C1 segment of cervical spinal cord (tissue), 14 donors: ENCODE measurements around the gene CCDC78.

ENCODE experiments used
- DNase-seq, 14 donors: peaks; one replicate each; lab custom pipeline; 2025; lab: John Stamatoyannopoulos, UW

Gene CCDC78

DNA sequence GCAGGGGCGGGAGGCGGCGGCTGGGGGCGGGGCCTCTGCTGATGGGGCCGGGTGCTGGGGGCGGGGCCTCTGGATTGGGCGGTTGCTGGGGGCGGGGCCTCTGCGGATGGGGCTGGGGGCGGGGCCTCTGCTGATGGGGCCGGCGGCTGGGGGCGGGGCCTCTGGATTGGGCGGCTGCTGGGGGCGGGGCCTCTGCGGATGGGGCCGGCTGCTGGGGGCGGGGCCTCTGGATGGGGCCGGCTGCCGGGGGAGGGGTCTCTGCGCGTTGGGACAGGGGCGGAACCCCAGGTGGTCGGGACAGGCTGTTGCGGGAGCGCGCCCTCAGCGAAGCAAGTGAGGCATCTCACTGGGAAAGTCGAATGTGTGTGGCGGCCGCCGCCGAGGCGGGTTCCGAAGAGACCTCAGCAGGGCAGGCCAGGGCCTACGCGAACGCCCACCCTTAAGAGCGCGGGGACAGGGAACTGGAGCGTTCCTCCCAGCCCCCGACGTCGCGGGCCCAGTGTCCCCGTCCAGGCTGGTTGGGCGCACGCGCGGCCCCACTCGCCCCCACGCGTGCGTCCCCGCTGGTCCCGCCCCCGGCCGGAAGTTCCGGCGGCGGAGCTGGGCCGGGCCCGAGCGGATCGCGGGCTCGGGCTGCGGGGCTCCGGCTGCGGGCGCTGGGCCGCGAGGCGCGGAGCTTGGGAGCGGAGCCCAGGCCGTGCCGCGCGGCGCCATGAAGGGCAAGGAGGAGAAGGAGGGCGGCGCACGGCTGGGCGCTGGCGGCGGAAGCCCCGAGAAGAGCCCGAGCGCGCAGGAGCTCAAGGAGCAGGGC lies 46.2 kb downstream of the CCDC78 start, which contains the start of gene STUB1:
Gene STUB1, plus strand, starts transcription at position 597 of the 811 bp plus-strand sequence. Its CDS starts 116 bp downstream, at position 713.
- peak in 13 of 14 donors; percentile 47 to 91 (median 83) for DNase-seq

DNA sequence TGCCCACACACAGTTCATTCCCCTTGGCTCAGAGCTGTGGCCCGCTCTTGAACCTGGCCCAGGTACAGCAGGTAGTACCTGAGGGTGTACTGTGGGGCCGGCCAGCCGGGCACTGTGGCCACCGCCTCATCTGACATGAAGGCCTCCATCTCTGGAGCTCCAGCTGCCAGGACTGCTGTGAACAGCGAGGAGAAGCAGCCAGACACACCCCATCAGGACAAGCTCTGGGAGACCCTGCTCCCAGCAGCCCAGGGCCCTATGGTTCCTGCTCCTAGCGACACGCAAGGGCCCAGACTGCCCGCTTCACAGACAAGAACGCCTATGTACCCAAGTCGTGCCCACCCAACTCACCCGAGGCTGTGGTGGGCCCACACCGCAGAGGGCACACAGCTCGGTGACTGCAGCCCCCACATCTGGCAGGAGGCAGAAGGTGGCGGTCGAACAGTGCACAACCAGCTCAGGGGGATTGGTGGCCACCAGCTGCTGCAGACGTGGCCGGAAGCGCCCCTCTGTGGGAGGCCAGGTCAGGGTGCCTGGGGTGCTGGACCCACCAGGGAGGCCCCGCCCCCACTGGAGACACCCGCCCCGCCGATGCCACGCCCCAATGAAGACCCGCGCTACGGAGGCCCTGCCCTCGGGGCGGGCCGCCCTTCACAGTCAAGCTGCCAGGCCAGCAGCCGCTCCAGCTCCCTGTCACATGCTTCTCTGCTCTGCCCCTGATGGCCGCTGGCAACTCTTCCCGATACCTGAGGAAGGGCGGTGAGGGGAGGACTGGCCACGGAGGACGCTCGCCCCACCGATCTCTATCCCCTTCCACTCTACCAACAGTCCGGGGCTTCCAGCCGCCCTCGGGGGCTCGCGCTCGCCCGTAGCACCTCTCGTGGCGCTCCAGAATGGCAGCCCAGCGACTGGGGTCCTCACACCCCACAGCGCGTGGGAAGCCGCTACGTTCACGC lies 47.1 kb downstream of the CCDC78 start:
- peak in 7 of 14 donors; percentile 41 to 82 (median 71) for DNase-seq

DNA sequence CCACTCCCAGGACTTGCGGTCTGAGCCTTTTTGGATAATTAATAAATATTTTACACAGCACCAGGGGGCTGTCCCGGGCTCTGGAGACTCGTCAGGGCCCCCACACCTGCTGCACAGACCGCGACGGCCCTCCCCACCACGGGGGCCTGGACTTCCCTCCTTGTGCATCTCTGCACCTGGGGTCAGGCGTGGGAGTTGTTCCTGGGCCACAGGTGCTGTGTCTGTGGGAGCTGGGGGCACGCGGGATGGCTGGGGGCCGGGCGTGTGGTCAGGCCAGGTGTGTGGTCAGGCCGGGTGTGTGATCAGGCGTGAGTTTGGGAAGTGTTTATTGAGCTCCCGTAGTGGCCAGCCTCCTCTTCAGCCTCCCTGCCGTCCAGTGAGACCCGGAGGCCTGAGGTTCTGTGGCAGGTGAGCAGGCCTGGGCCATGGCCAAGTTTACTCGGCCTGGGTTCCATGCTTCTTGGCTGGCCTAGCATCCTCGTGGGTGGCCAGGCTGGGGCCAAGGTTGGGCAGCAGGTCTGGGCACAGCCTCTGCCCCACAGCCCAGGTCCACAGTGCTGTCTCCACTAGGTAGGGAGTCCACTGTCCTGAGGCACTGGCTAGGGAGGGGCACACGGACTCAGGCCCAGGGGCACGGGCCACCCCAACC lies 47.9 kb downstream of the CCDC78 start:
- DNase-seq, result peak in 1 of 14 donors; percentile 66

- DNase-seq, result no peak
These were observed 48.7 kb downstream of the CCDC78 start for GRCh38 chr16:677316-678190.

DNA sequence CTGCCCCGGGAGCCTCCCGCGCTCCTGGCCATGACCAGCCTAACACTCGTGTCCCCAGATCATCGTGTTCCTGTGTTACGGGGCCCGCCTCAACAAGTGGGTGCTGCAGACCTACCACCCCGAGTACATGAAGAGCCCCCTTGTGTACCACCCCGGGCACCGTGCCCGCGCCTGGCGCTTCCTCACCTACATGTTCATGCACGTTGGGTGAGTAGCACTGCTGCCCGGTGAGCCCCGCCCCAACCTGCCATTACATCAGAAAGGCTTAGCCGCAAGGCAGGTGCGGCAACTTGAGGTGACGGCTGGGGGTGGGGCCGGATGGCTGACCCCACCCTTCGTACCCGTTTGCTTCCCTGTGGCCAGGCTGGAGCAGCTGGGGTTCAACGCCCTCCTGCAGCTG lies 49.3 kb downstream of the CCDC78 start:
- DNase-seq, result no peak

- DNase-seq, result no peak
These were observed 49.7 kb downstream of the CCDC78 start for GRCh38 chr16:676565-676902.

DNA sequence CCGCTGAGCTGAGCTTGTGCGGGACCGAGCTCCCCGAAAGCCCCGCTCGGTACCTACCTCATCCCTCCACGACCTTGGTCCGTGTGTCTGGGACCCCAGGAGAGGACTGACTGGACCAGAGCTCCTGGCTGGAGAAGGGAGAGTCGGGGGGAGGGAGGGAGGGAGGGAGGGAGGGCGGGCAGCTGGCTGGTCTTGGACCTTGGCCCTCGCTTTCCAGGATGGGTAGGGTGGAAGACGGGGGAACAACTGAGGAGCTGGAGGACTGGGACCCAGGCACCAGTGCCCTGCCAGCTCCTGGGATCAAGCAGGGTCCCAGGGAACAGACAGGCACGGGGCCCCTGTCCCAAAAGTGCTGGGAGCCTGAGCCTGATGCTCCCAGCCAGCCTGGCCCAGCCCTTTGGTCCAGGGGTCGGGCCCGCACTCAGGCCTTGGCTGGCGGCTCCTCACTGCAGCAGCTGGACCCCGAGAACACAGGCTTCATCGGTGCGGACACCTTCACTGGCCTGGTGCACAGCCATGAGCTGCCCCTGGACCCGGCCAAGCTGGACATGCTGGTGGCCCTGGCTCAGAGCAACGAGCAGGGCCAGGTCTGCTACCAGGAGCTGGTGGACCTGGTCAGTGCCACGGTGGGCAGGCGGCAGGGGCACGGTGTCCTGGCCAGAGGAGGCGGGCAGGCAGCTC lies 50.2 kb downstream of the CCDC78 start:
- DNase-seq, result peak in 1 of 14 donors; percentile 33

DNA sequence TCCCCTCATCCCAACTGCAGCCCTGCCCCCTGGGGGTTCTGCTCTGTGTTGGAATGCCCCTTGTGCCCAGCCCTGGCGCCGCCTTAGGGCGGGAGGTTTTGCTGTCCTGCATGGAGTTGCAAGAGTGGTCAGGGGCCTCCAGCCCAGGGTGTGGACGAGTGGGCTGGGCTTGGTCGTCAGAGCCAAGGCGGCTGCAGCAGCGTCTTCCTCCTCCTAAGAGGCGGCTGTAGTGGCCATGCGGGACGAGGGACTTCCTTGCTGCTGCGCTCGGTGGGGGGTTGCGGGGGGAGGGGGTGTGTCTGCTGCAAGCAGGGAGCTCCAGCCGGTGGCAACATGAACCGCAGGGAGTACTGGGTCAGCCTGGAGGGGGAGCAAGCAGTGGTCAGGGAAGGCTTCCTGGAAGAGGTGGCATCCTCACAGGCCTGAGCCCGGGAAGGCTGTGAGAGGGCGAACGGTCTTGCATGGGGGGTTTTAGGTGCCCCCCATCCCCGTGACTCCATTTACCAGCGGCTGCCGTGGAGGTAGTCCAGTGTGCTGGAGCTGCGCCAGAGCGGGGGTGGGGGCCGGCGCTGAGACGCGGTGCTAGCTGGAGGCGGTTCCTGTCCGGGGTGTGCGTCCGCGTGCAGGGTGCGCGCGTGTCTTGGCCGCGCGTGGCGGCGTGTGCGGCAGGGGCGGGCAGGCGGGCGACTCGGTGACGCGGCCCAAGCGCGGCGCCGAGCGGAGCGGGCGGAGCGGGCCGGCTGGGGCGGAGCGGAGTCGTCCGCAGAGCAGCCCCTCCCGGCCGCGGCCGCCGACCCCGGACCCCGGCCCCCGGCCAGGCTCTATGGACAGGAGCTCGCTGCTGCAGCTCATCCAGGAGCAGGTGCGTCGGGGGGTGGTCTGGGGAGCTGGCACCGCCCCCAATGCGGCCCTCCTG lies 51.0 kb downstream of the CCDC78 start, which contains the start of gene RHBDL1:
Gene RHBDL1, plus strand, starts transcription at position 704 of the 916 bp plus-strand sequence. Its CDS starts 120 bp downstream, at position 824.
- peak in 5 of 14 donors; percentile 11 to 39 (median 32) for DNase-seq

GRCh38 chr16:674214-674881 lies 51.9 kb downstream of the CCDC78 start:
- DNase-seq, result no peak

- DNase-seq, result no peak
These were observed 52.7 kb downstream of the CCDC78 start for GRCh38 chr16:673399-673991.

DNA sequence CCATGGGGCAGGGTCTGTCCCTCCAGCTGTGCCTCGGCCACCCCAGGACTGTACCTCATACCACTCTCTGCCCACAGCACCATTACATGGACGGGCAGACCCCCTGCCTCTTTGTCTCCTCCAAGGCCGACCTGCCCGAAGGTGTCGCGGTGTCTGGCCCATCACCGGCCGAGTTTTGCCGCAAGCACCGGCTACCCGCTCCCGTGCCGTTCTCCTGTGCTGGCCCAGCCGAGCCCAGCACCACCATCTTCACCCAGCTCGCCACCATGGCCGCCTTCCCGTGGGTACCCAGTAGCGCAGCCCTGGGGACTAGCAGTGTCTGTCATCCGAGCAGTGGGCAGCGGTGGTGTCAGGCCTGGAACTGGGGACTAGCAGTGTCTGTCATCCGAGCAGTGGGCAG lies 53.4 kb downstream of the CCDC78 start:
- no peak for DNase-seq
